Brain microvascular endothelial cell (primary cell): ENCODE measurements around the gene MIOX.

Source experiments
- DNase-seq: peaks from one replicate; pipeline ENCODE4 v3.0.0-alpha.2; 2020
- H3K27ac ChIP-seq: fragments of 250-450 bp; sonication (Bioruptor Pico); 2 replicates; pipeline ENCODE4 v1.5.1; 2020; ENCODE audit warnings: mild to moderate bottlenecking, moderate library complexity
- H3K27me3 ChIP-seq: fragments of 250-450 bp; sonication (Bioruptor Pico); replicated peaks from 2 replicates; pipeline ENCODE4 v1.5.1; 2020; ENCODE audit warnings: mild to moderate bottlenecking
- H3K36me3 ChIP-seq: fragments of 250-450 bp; sonication (Bioruptor Pico); replicated peaks from 2 replicates; pipeline ENCODE4 v1.5.1; 2020; ENCODE audit warnings: mild to moderate bottlenecking
- H3K4me3 ChIP-seq: 2 replicates; pipeline ENCODE4 v1.5.1; 2011; ENCODE audit warnings: low read depth, mild to moderate bottlenecking, control low read depth, low read length, moderate library complexity
- CTCF ChIP-seq: IDR thresholded peaks from 2 replicates; pipeline ENCODE4 v1.5.1; 2011; ENCODE audit warnings: low read depth, mild to moderate bottlenecking, moderate library complexity, low read length, control low read depth, inconsistent platforms; ENCODE audit errors: missing control alignments
- in situ Hi-C: cut with HindIII; loops from 2 replicates; pipeline ENCODE4 v1.10.0; 2017; ENCODE audit warnings: low sequenced_read_pairs, low pct_ligation_motif_present

Gene MIOX

GRCh38 chr22:50486561-50487289 lies at the start of gene MIOX:
Gene MIOX (plus strand): TSS chr22:50486859. CDS start chr22:50486898, 39 bp downstream.
- in situ Hi-C loops, result no loop called here
- no peak within 1 kb of the TSS for H3K27ac ChIP-seq
- TF ChIP-seq CTCF, result no peak
- H3K36me3 ChIP-seq, result no peaks in the 10 kb centered on the region
- no peak for DNase-seq
- H3K27me3 ChIP-seq, result no peaks in the 10 kb centered on the region
- no peak within 1 kb of the TSS for H3K4me3 ChIP-seq

GRCh38 chr22:50437511-50438304 lies 49.0 kb upstream of the MIOX start:
- no peak overlapping the region for H3K4me3 ChIP-seq
- no peaks in the 10 kb centered on the region for H3K27me3 ChIP-seq
- DNase-seq, result no peak
- H3K27ac ChIP-seq, result no peak overlapping the region
- in situ Hi-C loops, result no loop called here
- H3K36me3 ChIP-seq, result peaks cover 51% of the 10 kb centered on the region
- TF ChIP-seq CTCF, result no peak

- no peak overlapping the region for H3K27ac ChIP-seq
- TF ChIP-seq CTCF, result no peak
- no peak overlapping the region for H3K4me3 ChIP-seq
- no peak for DNase-seq
- peaks cover 52% of the 10 kb centered on the region for H3K36me3 ChIP-seq
- no peaks in the 10 kb centered on the region for H3K27me3 ChIP-seq
- in situ Hi-C loops, result no loop called here
Measured at GRCh38 chr22:50438305-50439275, 48.1 kb upstream of the MIOX start.

- Histone ChIP-seq H3K4me3 (no peak overlapping the region), H3K27me3 (no peaks in the 10 kb centered on the region), H3K36me3 (peaks cover 52% of the 10 kb centered on the region), H3K27ac (no peak overlapping the region)
- TF ChIP-seq CTCF, result no peak
- in situ Hi-C loops, result no loop called here
- DNase-seq, result no peak
Measured at GRCh38 chr22:50439314-50439870, 47.3 kb upstream of the MIOX start.

- H3K36me3 ChIP-seq, result peaks cover 53% of the 10 kb centered on the region
- in situ Hi-C loops, result no loop called here
- TF ChIP-seq CTCF, result no peak
Measured at GRCh38 chr22:50439871-50440331, 46.8 kb upstream of the MIOX start.

More at GRCh38 chr22:50439871-50440331, 46.8 kb upstream of the MIOX start:
- H3K27me3 ChIP-seq, result no peaks in the 10 kb centered on the region
- H3K4me3 ChIP-seq, result no peak overlapping the region
- no peak for DNase-seq
- H3K27ac ChIP-seq, result no peak overlapping the region
